HepG2 (cell line): Measurements from ENCODE around the gene INHBC. TPM values are rescaled to one million over a fixed set of nuclear protein-coding genes. Genes with fewer than 3 reads are reported as not detected.

Experiments used
- CC2D1A ChIP-seq: sonication (generic); formaldehyde crosslinking; IDR thresholded peaks from 2 replicates; pipeline ENCODE4 v1.8.1; 2023; ENCODE audit warnings: mild to moderate bottlenecking, missing genetic modification reagents
- GATAD1 ChIP-seq: IDR thresholded peaks from 2 replicates; pipeline ENCODE4 v1.6.1; 2016; ENCODE audit warnings: missing genetic modification reagents, missing compliant biosample characterization
- GLMP ChIP-seq: sonication (generic); formaldehyde crosslinking; IDR thresholded peaks from 2 replicates; pipeline ENCODE4 v1.9.0; 2021; ENCODE audit warnings: missing genetic modification reagents, mild to moderate bottlenecking, borderline replicate concordance
- HOXA3 ChIP-seq: sonication (generic); formaldehyde crosslinking; IDR thresholded peaks from 2 replicates; pipeline ENCODE4 v1.5.0; 2020; ENCODE audit warnings: missing genetic modification reagents
- KLF12 ChIP-seq: sonication (generic); formaldehyde crosslinking; IDR thresholded peaks from 2 replicates; pipeline ENCODE4 v1.4.0; 2020; ENCODE audit warnings: missing genetic modification reagents, borderline replicate concordance
- MTA1 ChIP-seq: sonication (generic); formaldehyde crosslinking; IDR thresholded peaks from 2 replicates; pipeline ENCODE4 v1.4.0; 2020; ENCODE audit warnings: missing genetic modification reagents, mild to moderate bottlenecking, borderline replicate concordance
- MXI1 ChIP-seq: IDR thresholded peaks from 3 replicates; pipeline ENCODE4 v1.6.1; 2012; ENCODE audit warnings: low read depth, low read length, inconsistent platforms, borderline replicate concordance
- RCOR2 ChIP-seq: IDR thresholded peaks from 2 replicates; pipeline ENCODE4 v1.6.1; 2016; ENCODE audit warnings: missing biosample characterization, missing genetic modification reagents
- STAT6 ChIP-seq: sonication (generic); formaldehyde crosslinking; IDR thresholded peaks from 2 replicates; pipeline ENCODE4 v1.4.0; 2020; ENCODE audit warnings: missing genetic modification reagents, mild to moderate bottlenecking, borderline replicate concordance
- SUZ12 ChIP-seq: fragments of 150-350 bp; IDR thresholded peaks from 2 replicates; pipeline ENCODE4 v1.6.1; 2014; ENCODE audit warnings: low read depth, low read length
- THRA ChIP-seq: sonication (generic); formaldehyde crosslinking; IDR thresholded peaks from 2 replicates; pipeline ENCODE4 v1.4.0; 2020; ENCODE audit warnings: missing genetic modification reagents, borderline replicate concordance
- ZNF350 ChIP-seq: sonication (generic); formaldehyde crosslinking; IDR thresholded peaks from 2 replicates; pipeline ENCODE4 v1.4.0; 2020; ENCODE audit warnings: mild to moderate bottlenecking, low read depth, missing genetic modification reagents, borderline replicate concordance
- ZNF609 ChIP-seq: sonication (generic); formaldehyde crosslinking; IDR thresholded peaks from 2 replicates; pipeline ENCODE4 v1.4.0; 2020; ENCODE audit warnings: mild to moderate bottlenecking, missing genetic modification reagents, borderline replicate concordance
- ZNF792 ChIP-seq: IDR thresholded peaks from 2 replicates; pipeline ENCODE4 v1.6.1; 2016
- polyA plus RNA-seq, 8 experiments: library from polyadenylated mRNA; depleted of rRNA in 3 of 8; stranded (reverse) in 7 of 8; unstranded in 1 of 8; fragments of >200 nt; fragmentation: Illumina TruSeq in 4 of 8; extraction: Trizol in 4 of 8; gene quantifications; 2 replicates each; pipeline versions ENCODE4 v1.2.1 to v1.2.3, GENCODE V29; 2011 to 2016; ENCODE audit warnings: low read depth in 4 of 8, missing spikeins in 1 of 8, mixed read lengths in 1 of 8; ENCODE audit not compliant: insufficient read depth in 1 of 8
- total RNA-seq, 5 experiments: library from RNA; depleted of rRNA; stranded (reverse); fragments of >200 nt; fragmentation: Illumina TruSeq; extraction: Trizol; gene quantifications; 2 replicates each; pipeline ENCODE4 v1.2.3, GENCODE V29; 2016; ENCODE audit warnings: low read depth in 1 of 5

INHBC gene
- total and polyA plus RNA-seq, 2 of the 13 experiments (the other 11 are each of a cell fraction or from before 2014, with no cell fraction given): 1.8 to 13.8 TPM

GRCh38 chr12:57459055-57459749, 24.6 kb downstream of the INHBC start (continued):
- TF ChIP-seq ZNF609 (CRISPR knock-in tag): no peak
- peak; percentile 69; the same call in 1 of the 2 replicates for TF ChIP-seq STAT6 (CRISPR knock-in tag)
- TF ChIP-seq MTA1 (CRISPR knock-in tag): no peak
- no peak for TF ChIP-seq GATAD1 (CRISPR knock-in tag)
- no peak; the same call in 1 of the 2 replicates for TF ChIP-seq HOXA3 (CRISPR knock-in tag)
- TF ChIP-seq SUZ12: no peak
- no peak for TF ChIP-seq CC2D1A (CRISPR knock-in tag)
- no peak for TF ChIP-seq ZNF792 (CRISPR knock-in tag)
- TF ChIP-seq ZNF350 (CRISPR knock-in tag): peak; percentile 74; the same call in 1 of the 2 replicates
- TF ChIP-seq GLMP (CRISPR knock-in tag): no peak
- peak; percentile 53; the same call in 1 of the 3 replicates for TF ChIP-seq MXI1
- TF ChIP-seq THRA (CRISPR knock-in tag): no peak
- TF ChIP-seq RCOR2: no peak
- no peak for TF ChIP-seq KLF12
